Coronary artery (tissue), 2 donors: ENCODE data around the gene CD24.

ENCODE experiments used
- DNase-seq: peaks from one replicate; pipeline ENCODE4 v3.0.0-alpha.2; 2017; ENCODE audit warnings: low spot score
- H3K27ac ChIP-seq, 2 donors: fragments of 200-600 bp; sonication (generic); one replicate each; pipeline ENCODE4 v1.5.1; 2016 to 2019
- H3K4me3 ChIP-seq: fragments of 200-600 bp; sonication (generic); 2 replicates; pipeline ENCODE4 v1.5.1; 2016; ENCODE audit warnings: mild to moderate bottlenecking, moderate library complexity
- CTCF ChIP-seq: fragments of 200-600 bp; sonication (generic); IDR thresholded peaks from one replicate; pipeline ENCODE4 v1.5.1; 2019; ENCODE audit warnings: antibody characterized with exemption

Gene CD24

DNA sequence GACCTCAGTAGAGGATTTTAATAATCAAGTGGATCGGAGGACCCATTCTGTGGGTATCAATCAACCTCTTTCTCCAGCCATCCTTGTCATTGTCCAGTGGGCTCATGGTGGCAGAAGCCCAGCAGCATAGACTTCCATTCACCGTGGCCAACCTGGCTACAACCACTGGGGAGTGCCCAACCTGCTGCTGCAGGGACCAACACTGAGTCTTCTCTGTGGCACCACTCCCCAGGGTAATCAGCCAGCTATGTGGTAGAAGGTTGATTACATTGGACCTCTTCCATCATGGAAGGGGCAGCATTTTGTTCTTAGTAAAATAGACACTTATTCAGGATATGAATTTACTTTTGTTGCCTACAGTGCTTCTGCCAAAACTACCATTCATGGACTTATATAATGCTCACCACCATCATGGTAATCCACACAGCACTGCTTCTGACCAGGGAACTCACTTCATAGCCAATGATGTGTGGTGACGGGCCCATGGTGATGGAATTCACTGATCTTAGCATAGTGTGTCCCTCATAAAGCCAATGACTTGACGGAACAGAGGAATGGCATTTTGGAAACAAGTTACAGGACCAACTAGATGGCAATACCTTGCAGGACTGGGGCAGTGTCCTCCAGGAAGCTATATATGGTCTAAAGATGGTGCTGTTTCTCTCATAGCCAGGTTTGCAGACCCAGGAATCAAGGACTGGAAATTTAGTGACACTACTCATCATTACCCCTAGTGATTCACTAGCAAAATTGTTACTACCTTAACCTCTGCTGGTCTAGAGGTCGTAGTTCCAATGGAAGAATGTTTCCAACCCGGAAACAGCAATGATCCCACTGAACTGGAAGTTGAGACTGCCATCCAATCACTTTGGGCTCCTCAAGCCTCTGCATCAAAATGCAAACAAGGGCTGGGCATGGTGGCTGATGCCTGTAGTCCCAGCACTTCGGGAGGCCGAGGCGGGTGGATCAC lies 7.6 kb downstream of the CD24 start:
- DNase-seq = no peak
- Histone ChIP-seq H3K27ac (no peak overlapping the region), H3K4me3 (no peak overlapping the region)
- TF ChIP-seq CTCF = no peak

- Histone ChIP-seq H3K4me3 (no peak overlapping the region), H3K27ac (no peak overlapping the region)
- DNase-seq = no peak
- TF ChIP-seq CTCF = no peak
Measured at GRCh38 chr6:106966229-106966628, 8.3 kb downstream of the CD24 start.

GRCh38 chr6:106964954-106965353 lies 9.6 kb downstream of the CD24 start:
- Histone ChIP-seq H3K27ac (no peak overlapping the region), H3K4me3 (no peak overlapping the region)
- TF ChIP-seq CTCF = no peak
- DNase-seq = no peak

- DNase-seq = no peak
- no peak overlapping the region for H3K27ac ChIP-seq
- TF ChIP-seq CTCF = no peak
- no peak overlapping the region for H3K4me3 ChIP-seq
Measured at GRCh38 chr6:106964099-106964498, 10.4 kb downstream of the CD24 start.

- no peak for TF ChIP-seq CTCF
- H3K4me3 ChIP-seq = no peak overlapping the region
- DNase-seq = no peak
- H3K27ac ChIP-seq = no peak overlapping the region
Measured at GRCh38 chr6:106963544-106963943, 11.0 kb downstream of the CD24 start.

GRCh38 chr6:106961801-106962200 lies 12.7 kb downstream of the CD24 start:
- no peak overlapping the region for H3K27ac ChIP-seq
- TF ChIP-seq CTCF = no peak
- H3K4me3 ChIP-seq = no peak overlapping the region
- DNase-seq = no peak

- Histone ChIP-seq H3K4me3 (no peak overlapping the region), H3K27ac (no peak overlapping the region)
- DNase-seq = no peak
- TF ChIP-seq CTCF = no peak
Measured at GRCh38 chr6:106961136-106961535, 13.4 kb downstream of the CD24 start.
